Prostate gland (tissue), 2 donors: ENCODE results near the gene TUBG1. TPM values are rescaled to one million over a fixed set of nuclear protein-coding genes. Genes with fewer than 3 reads are reported as not detected.

Experiments
- DNase-seq: peaks from one replicate; pipeline ENCODE4 v3.0.0-alpha.2; 2019; ENCODE audit warnings: low spot score
- H3K27ac ChIP-seq, 2 donors: fragments of 200-600 bp; sonication (generic); 2 replicates each; pipeline ENCODE4 v1.5.1; 2017 to 2019
- H3K27me3 ChIP-seq: fragments of 200-600 bp; sonication (generic); replicated peaks from 2 replicates; pipeline ENCODE4 v1.5.1; 2019; ENCODE audit not compliant: insufficient read depth
- H3K36me3 ChIP-seq, 2 donors: fragments of 200-600 bp; sonication (generic); 1 replicate in 1 of 2; 2 replicates in 1 of 2; pipeline versions ENCODE4 v1.5.1 to v1.8.1; 2017 to 2019
- H3K4me1 ChIP-seq: fragments of 200-600 bp; sonication (generic); replicated peaks from 2 replicates; pipeline ENCODE4 v1.5.1; 2019
- H3K4me3 ChIP-seq, 2 donors: fragments of 200-600 bp; sonication (generic); 2 replicates each; pipeline ENCODE4 v1.5.1; 2017 to 2019
- H3K9me3 ChIP-seq: fragments of 200-600 bp; sonication (generic); 2 replicates; pipeline ENCODE4 v1.5.1; 2017
- POLR2A ChIP-seq: fragments of 450-650 bp; IDR thresholded peaks from one replicate; pipeline ENCODE4 v1.6.1; 2016; ENCODE audit warnings: antibody characterized with exemption, mild to moderate bottlenecking
- POLR2AphosphoS5 ChIP-seq: sonication (generic); formaldehyde crosslinking; IDR thresholded peaks from one replicate; pipeline ENCODE4 v1.6.1; 2017; ENCODE audit warnings: antibody characterized with exemption
- WGBS: methylation state at CpG from one replicate; pipeline ENCODE4 v1.1.5; 2018; 5-methylcytosine and 5-hydroxymethylcytosine counted together
- intact Hi-C: fragments of 100-400 bp; cut with DNase I; formaldehyde crosslinking; loops from one replicate; pipeline ENCODE4 v1.14.2; 2022
- total RNA-seq, 2 donors: library from RNA; depleted of rRNA; stranded (reverse); fragments of >200 nt; gene quantifications; one replicate each; pipeline ENCODE4 v1.1.0, GENCODE V29; 2016
- TF ChIP-seq, protein P1 (sequence below), 4 experiments: fragments of 200-600 bp in 2 of 4; fragments of 450-650 bp in 2 of 4; sonication (generic) in 2 of 4; IDR thresholded peaks; 1 replicate in 3 of 4; 2 replicates in 1 of 4; pipeline ENCODE4 v1.5.1; 2016 to 2019; ENCODE audit warnings: antibody characterized with exemption in 4 of 4, mild to moderate bottlenecking in 2 of 4, moderate library complexity in 2 of 4

Gene TUBG1
- total RNA-seq, 2 donors from 2014 or later, result 38.7 to 78.4 TPM

DNA sequence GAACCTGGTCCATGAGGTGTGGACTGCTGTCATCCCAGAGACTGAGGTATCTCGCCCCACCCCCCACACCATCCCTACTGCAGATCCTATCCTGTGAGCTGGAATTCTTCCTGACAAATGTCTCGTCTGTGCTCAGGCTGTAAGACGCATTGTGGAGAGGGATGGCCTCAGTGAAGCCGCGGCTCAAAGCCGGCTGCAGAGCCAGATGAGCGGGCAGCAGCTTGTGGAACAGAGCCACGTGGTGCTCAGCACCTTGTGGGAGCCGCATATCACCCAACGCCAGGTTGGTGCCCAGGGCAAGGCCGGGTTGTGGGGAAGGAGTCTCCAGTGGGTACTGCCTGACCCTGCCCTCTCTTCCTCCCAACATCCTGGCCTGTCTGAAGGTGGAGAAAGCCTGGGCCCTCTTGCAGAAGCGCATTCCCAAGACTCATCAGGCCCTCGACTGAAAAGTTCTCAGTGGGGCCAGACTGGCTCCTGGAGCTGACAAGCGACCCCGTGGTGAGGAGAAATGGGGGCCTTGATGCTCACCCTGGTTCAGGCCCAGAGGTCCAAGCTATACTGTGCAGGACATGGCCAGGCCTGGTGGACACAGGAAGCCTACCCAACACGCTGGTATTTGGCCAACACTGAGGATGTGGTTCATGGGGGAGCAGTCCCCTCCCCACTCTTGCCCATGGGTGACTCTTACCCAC is 43.8 kb upstream of the TUBG1 start:
- H3K27ac ChIP-seq, result no peak overlapping the region
- TF ChIP-seq POLR2A, result no peak
- TF ChIP-seq, protein P1, sequence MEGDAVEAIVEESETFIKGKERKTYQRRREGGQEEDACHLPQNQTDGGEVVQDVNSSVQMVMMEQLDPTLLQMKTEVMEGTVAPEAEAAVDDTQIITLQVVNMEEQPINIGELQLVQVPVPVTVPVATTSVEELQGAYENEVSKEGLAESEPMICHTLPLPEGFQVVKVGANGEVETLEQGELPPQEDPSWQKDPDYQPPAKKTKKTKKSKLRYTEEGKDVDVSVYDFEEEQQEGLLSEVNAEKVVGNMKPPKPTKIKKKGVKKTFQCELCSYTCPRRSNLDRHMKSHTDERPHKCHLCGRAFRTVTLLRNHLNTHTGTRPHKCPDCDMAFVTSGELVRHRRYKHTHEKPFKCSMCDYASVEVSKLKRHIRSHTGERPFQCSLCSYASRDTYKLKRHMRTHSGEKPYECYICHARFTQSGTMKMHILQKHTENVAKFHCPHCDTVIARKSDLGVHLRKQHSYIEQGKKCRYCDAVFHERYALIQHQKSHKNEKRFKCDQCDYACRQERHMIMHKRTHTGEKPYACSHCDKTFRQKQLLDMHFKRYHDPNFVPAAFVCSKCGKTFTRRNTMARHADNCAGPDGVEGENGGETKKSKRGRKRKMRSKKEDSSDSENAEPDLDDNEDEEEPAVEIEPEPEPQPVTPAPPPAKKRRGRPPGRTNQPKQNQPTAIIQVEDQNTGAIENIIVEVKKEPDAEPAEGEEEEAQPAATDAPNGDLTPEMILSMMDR (IDR thresholded peaks at IDR 0.05), result no peak
- no peak for TF ChIP-seq POLR2AphosphoS5
- peaks cover 0 to 8% of the 10 kb centered on the region in 2 donors for H3K36me3 ChIP-seq
- no peaks in the 10 kb centered on the region for H3K9me3 ChIP-seq
- intact Hi-C loops, result no loop called here
- no peak overlapping the region for H3K4me3 ChIP-seq
- peaks cover 28% of the 10 kb centered on the region for H3K4me1 ChIP-seq
- DNase-seq, result no peak
- no peaks in the 10 kb centered on the region for H3K27me3 ChIP-seq
- WGBS, result 89% methylated on average over 14 of the region's 16 CpGs

DNA sequence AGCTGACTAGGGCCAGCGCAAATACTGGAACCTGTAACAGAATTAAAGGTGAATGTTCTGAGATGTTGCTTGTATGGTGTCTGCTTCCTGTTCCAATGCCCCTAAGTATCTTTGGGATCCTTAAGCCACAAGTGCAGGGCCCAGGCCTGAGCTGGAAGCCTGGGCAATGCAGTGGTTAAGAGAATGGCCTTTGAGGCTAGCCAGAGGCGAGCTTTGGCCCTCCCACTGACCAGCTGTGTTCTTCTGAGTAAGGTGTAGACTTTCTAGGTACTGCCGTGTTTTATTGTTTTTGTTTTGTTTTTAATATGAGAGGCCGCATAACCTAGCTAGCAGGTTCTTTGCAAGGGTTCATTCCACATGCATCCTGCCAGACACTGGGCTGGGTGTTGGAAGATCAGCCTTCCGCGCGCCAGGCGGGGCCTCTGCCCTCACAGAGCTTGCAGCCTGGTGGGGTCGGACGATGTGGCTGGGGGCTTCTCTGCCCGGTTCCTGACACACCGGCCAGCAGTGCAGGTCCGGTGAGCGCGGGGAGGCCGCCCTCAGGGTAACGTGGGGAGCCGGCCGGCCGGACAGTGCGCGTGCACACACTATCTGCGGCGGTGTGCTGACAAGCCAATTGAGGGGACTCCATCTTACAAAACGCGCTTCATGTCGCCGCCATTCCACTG is 43.1 kb upstream of the TUBG1 start:
- H3K9me3 ChIP-seq, result no peaks in the 10 kb centered on the region
- 33% methylated on average over 25 of the region's 28 CpGs for WGBS
- peak overlapping the region; percentile 69 to 88 for H3K4me3 ChIP-seq
- TF ChIP-seq POLR2A, result no peak
- TF ChIP-seq, protein P1 (IDR thresholded peaks at IDR 0.05), result no peak
- peak overlapping the region; percentile 82 to 85 for H3K27ac ChIP-seq
- no peaks in the 10 kb centered on the region for H3K27me3 ChIP-seq
- H3K4me1 ChIP-seq, result peaks cover 28% of the 10 kb centered on the region
- no peak for DNase-seq
- intact Hi-C loops, result no loop called here
- H3K36me3 ChIP-seq, result peaks cover 0 to 8% of the 10 kb centered on the region in 2 donors

DNA sequence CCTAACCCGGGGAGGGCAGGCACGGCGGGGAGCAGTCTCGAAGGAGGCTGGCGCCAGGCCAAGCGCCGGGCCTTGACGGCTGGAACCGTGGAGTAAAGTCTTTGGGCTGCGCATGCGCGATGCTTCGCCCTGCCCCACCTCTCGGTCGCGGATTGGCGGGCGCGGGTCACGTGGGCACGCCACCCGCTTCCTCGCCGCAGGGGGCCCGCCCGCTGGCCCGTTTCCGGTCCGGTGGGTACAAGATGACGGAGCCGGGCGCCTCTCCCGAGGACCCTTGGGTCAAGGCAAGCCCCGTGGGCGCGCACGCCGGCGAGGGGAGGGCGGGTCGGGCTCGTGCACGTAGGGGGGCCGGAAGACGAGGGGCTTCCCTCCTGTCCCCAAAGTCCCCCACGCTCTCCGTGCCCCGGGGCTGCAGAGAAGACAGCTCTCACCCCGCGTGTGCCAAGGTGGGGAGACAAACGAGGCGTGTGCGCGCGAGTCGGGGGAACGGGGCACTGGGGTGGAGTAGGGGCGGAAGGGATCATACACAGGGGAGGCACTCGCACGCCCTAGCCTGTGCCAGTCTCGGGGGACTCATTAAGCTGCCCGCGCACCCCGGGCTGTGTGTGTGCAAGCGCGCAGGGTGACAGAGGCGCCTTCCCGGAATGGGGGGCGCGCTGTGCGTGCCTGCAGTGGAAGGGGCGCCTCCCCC is 42.5 kb upstream of the TUBG1 start, which contains the start of gene MLX:
TSS of gene MLX (plus strand) at position 218 of the 691 bp plus-strand sequence. CDS start at position 243, 25 bp downstream.
- 0% methylated on average over 49 of the region's 72 CpGs for WGBS

DNA sequence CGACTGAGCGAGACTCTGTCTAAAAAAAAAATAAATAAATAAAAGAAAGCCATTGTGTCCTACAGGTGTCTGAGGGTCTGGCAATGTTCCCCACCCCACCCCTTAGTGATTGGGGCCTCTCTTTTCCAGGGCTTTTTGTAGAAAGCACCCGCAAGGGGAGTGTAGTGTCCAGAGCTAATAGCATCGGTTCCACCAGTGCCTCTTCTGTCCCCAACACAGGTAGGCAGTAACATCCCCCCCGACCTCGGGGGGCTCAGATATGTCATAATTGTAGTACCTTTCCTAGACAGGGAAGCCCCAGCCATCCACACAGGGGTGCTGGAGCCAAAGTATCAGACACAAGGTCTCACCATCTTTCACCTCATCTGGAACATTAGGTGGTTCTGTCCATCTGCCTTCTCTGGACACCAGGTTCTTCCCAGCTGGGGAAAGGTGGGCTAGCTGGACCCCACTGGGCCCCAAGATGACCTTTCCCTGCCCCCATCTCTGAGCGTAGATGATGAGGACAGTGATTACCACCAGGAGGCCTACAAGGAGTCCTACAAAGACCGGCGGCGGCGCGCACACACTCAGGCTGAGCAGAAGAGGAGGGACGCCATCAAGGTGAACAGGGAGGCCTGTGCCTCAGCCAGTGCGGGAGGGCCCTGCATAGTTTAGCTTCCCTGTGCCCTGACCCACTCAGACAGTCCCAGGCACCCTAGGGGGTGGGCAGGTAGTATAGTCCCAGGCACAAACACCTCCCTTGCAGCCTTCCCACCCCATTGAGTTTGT is 41.0 kb upstream of the TUBG1 start:
- intact Hi-C loops, result no loop called here
- Histone ChIP-seq H3K4me3 (no peak overlapping the region), H3K4me1 (peaks cover 20% of the 10 kb centered on the region), H3K27me3 (no peaks in the 10 kb centered on the region), H3K27ac (no peak overlapping the region), H3K9me3 (no peaks in the 10 kb centered on the region), H3K36me3 (peaks cover 8% of the 10 kb centered on the region in 2 donors)
- 88% methylated on average over 14 of the region's 14 CpGs for WGBS
- DNase-seq, result no peak
- no peak for TF ChIP-seq POLR2AphosphoS5
- TF ChIP-seq, protein P1 (IDR thresholded peaks at IDR 0.05), result no peak
- no peak for TF ChIP-seq POLR2A

More for the DNA sequence above, 42.5 kb upstream of the TUBG1 start, which contains the start of gene MLX:
- peaks cover 2 to 8% of the 10 kb centered on the region in 2 donors for H3K36me3 ChIP-seq
- no peaks in the 10 kb centered on the region for H3K27me3 ChIP-seq
- TF ChIP-seq POLR2AphosphoS5 (peak; percentile 94), POLR2A (peak; percentile 47)
- TF ChIP-seq, protein P1 (IDR thresholded peaks at IDR 0.05), result peak in 2 of 4 experiments; percentile 12 to 31
- intact Hi-C loops, result no loop called here
- peak within 1 kb of the TSS; percentile 82 to 85 for H3K27ac ChIP-seq
- H3K4me3 ChIP-seq, result peak within 1 kb of the TSS; percentile 69 to 88
- H3K4me1 ChIP-seq, result peaks cover 28% of the 10 kb centered on the region
- H3K9me3 ChIP-seq, result no peaks in the 10 kb centered on the region
- DNase-seq, result peak; percentile 90
